Measurements from ENCODE around the gene ELP5. TPM values are rescaled to one million over a fixed set of nuclear protein-coding genes. Genes with fewer than 3 reads are reported as not detected.

ELP5 gene
- total and polyA plus RNA-seq, 2 experiments from 2014 or later = 30.6 to 49.6 TPM

DNA sequence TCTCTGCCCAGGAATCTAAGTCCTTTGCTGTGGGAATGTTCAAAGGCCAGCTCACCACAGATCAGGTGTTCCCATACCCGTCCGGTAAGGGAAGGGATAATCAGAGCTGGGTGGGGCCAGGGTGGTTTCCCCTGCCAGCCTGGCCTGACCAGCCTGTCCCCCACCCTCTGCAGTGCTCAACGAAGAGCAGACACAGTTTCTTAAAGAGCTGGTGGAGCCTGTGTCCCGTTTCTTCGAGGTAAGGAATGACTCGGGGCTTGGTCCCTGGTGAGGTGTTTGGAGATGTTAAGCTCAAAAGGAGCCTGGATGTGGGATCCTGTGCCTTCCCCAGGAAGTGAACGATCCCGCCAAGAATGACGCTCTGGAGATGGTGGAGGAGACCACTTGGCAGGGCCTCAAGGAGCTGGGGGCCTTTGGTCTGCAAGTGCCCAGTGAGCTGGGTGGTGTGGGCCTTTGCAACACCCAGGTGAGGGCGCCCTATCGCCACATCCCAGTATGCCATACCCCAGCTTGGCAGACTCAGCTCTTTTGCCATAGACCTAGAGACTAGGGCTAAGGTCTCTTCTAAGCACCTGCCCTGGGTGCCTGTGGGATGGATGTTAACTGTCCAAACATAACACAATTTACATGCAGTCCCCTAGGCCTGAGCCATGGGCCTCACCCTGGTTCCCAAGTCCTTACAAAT lies 31.3 kb upstream of the ELP5 start:
- H3K4me2 ChIP-seq = peak overlapping the region; percentile 80
- peak overlapping the region; percentile 47 for H3K4me3 ChIP-seq
- no peaks in the 10 kb centered on the region for H3K9me3 ChIP-seq (ENCODE audit: low read depth)
- TF ChIP-seq EZH2phosphoT487 (IDR thresholded peaks at IDR 0.05; ENCODE audit: low read depth, severe bottlenecking, unreplicated experiment) (no peak), CTCF (IDR thresholded peaks at IDR 0.05; ENCODE audit: poor library complexity) (peak; percentile 45)
- 41% methylated on average over 11 of the region's 11 CpGs for WGBS (ENCODE audit: low lambda C conversion rate, missing lambda C conversion rate)
- no peaks in the 10 kb centered on the region for H4K20me1 ChIP-seq (ENCODE audit: insufficient read depth, poor library complexity, severe bottlenecking)
- H3K79me2 ChIP-seq = peaks cover 38% of the 10 kb centered on the region
- no peaks in the 10 kb centered on the region for H3K27me3 ChIP-seq
- no peak overlapping the region for H2AFZ ChIP-seq
- no peaks in the 10 kb centered on the region for H3K36me3 ChIP-seq (replicated peaks; ENCODE audit: insufficient read depth, low read depth)
- peaks cover 32% of the 10 kb centered on the region for H3K4me1 ChIP-seq (ENCODE audit: insufficient read depth)
- H3K9me2 ChIP-seq (replicated peaks; ENCODE audit: insufficient read depth) = no peaks in the 10 kb centered on the region
- H3K27ac ChIP-seq = peak overlapping the region; percentile 99
- DNase-seq (ENCODE audit: low spot score) = peak; percentile 77

GRCh38 chr17:7221278-7222092 lies 30.5 kb upstream of the ELP5 start:
- Histone ChIP-seq H3K79me2 (peaks cover 38% of the 10 kb centered on the region), H3K27me3 (no peaks in the 10 kb centered on the region), H4K20me1 (ENCODE audit: insufficient read depth, poor library complexity, severe bottlenecking) (no peaks in the 10 kb centered on the region), H3K9me2 (replicated peaks; ENCODE audit: insufficient read depth) (no peaks in the 10 kb centered on the region), H3K27ac (peak overlapping the region; percentile 99), H3K4me1 (ENCODE audit: insufficient read depth) (peaks cover 31% of the 10 kb centered on the region), H3K4me2 (peak overlapping the region; percentile 80), H3K4me3 (no peak overlapping the region), H3K9me3 (ENCODE audit: low read depth) (no peaks in the 10 kb centered on the region), H2AFZ (no peak overlapping the region), H3K36me3 (replicated peaks; ENCODE audit: insufficient read depth, low read depth) (no peaks in the 10 kb centered on the region)
- DNase-seq (ENCODE audit: low spot score) = no peak
- 90% methylated on average over 10 of the region's 10 CpGs for WGBS (ENCODE audit: low lambda C conversion rate, missing lambda C conversion rate)
- TF ChIP-seq EZH2 (IDR thresholded peaks at IDR 0.05; ENCODE audit: borderline replicate concordance) (no peak), EZH2phosphoT487 (IDR thresholded peaks at IDR 0.05; ENCODE audit: low read depth, severe bottlenecking, unreplicated experiment) (no peak), CTCF (IDR thresholded peaks at IDR 0.05; ENCODE audit: poor library complexity) (no peak)

GRCh38 chr17:7222093-7222971 lies 29.7 kb upstream of the ELP5 start:
- Histone ChIP-seq H3K4me1 (ENCODE audit: insufficient read depth) (peaks cover 31% of the 10 kb centered on the region), H3K9me3 (ENCODE audit: low read depth) (no peaks in the 10 kb centered on the region), H3K27me3 (no peaks in the 10 kb centered on the region), H3K36me3 (replicated peaks; ENCODE audit: insufficient read depth, low read depth) (no peaks in the 10 kb centered on the region), H4K20me1 (ENCODE audit: insufficient read depth, poor library complexity, severe bottlenecking) (no peaks in the 10 kb centered on the region), H3K9me2 (replicated peaks; ENCODE audit: insufficient read depth) (no peaks in the 10 kb centered on the region), H3K4me3 (no peak overlapping the region), H3K79me2 (peaks cover 34% of the 10 kb centered on the region), H3K27ac (no peak overlapping the region), H2AFZ (no peak overlapping the region), H3K4me2 (no peak overlapping the region)
- 92% methylated on average over 15 of the region's 15 CpGs for WGBS (ENCODE audit: low lambda C conversion rate, missing lambda C conversion rate)
- DNase-seq (ENCODE audit: low spot score) = no peak
- TF ChIP-seq EZH2phosphoT487 (IDR thresholded peaks at IDR 0.05; ENCODE audit: low read depth, severe bottlenecking, unreplicated experiment) (no peak), CTCF (IDR thresholded peaks at IDR 0.05; ENCODE audit: poor library complexity) (no peak), EZH2 (IDR thresholded peaks at IDR 0.05; ENCODE audit: borderline replicate concordance) (no peak)
